Ishikawa (cell line): ENCODE results near the gene TNRC6C.

ENCODE experiments used
- CEBPB ChIP-seq: IDR thresholded peaks from 2 replicates; pipeline ENCODE4 v1.6.1; 2012
- CREB1 ChIP-seq: IDR thresholded peaks from 2 replicates; pipeline ENCODE4 v1.6.1; 2012; ENCODE audit warnings: low read depth
- EGR1 ChIP-seq: IDR thresholded peaks from 2 replicates; pipeline ENCODE4 v1.6.1; 2012
- EP300 ChIP-seq: IDR thresholded peaks from 2 replicates; pipeline ENCODE4 v1.6.1; 2012; ENCODE audit warnings: borderline replicate concordance
- FOXM1 ChIP-seq: IDR thresholded peaks from 2 replicates; pipeline ENCODE4 v1.6.1; 2012; ENCODE audit warnings: low read depth, borderline replicate concordance
- MAX ChIP-seq: IDR thresholded peaks from 2 replicates; pipeline ENCODE4 v1.6.1; 2012
- NFIC ChIP-seq: IDR thresholded peaks from 2 replicates; pipeline ENCODE4 v1.6.1; 2012
- RAD21 ChIP-seq: IDR thresholded peaks from 2 replicates; pipeline ENCODE4 v1.6.1; 2012; ENCODE audit warnings: low read depth
- REST ChIP-seq: IDR thresholded peaks from 2 replicates; pipeline ENCODE4 v1.6.1; 2012; ENCODE audit warnings: low read depth, mild to moderate bottlenecking
- TAF1 ChIP-seq: IDR thresholded peaks from 2 replicates; pipeline ENCODE4 v1.6.1; 2012; ENCODE audit warnings: low read depth, mild to moderate bottlenecking
- TCF12 ChIP-seq: IDR thresholded peaks from 2 replicates; pipeline ENCODE4 v1.6.1; 2012; ENCODE audit warnings: low read depth
- TEAD4 ChIP-seq: IDR thresholded peaks from 2 replicates; pipeline ENCODE4 v1.6.1; 2012
- USF1 ChIP-seq: IDR thresholded peaks from 2 replicates; pipeline ENCODE4 v1.6.1; 2012
- YY1 ChIP-seq: IDR thresholded peaks from 2 replicates; pipeline ENCODE4 v1.6.1; 2012; ENCODE audit warnings: low read depth
- ZBTB7A ChIP-seq: IDR thresholded peaks from 2 replicates; pipeline ENCODE4 v1.6.1; 2012; ENCODE audit warnings: low read depth

The TNRC6C gene

GRCh38 chr17:78037280-78037679 lies 78.8 kb downstream of the TNRC6C start:
- TF ChIP-seq EGR1 (no peak), ZBTB7A (no peak), MAX (no peak), TEAD4 (no peak), USF1 (no peak), CEBPB (no peak), EP300 (no peak), CREB1 (no peak), YY1 (no peak), RAD21 (no peak)

GRCh38 chr17:78038748-78039288 lies 80.3 kb downstream of the TNRC6C start:
- no peak for TF ChIP-seq TCF12
- TF ChIP-seq CEBPB: no peak
- TF ChIP-seq REST: no peak
- TF ChIP-seq EGR1: no peak
- TF ChIP-seq NFIC: no peak
- no peak for TF ChIP-seq RAD21
- no peak for TF ChIP-seq CREB1
- TF ChIP-seq USF1: no peak
- TF ChIP-seq MAX: no peak

- TF ChIP-seq FOXM1 (no peak), TEAD4 (no peak), CREB1 (no peak), YY1 (no peak), TCF12 (no peak), EP300 (no peak)
These were observed 81.1 kb downstream of the TNRC6C start for GRCh38 chr17:78039581-78039980.

GRCh38 chr17:78040440-78041385 lies 82.2 kb downstream of the TNRC6C start:
- TF ChIP-seq REST (no peak), RAD21 (no peak), FOXM1 (no peak), TCF12 (peak; percentile 17; the same call in 1 of the 2 replicates), CEBPB (peak; percentile 36; the same call in 1 of the 2 replicates), NFIC (no peak; the same call in 1 of the 2 replicates), ZBTB7A (no peak), CREB1 (no peak), EP300 (no peak), EGR1 (no peak), USF1 (no peak), TEAD4 (peak; percentile 73), YY1 (peak; percentile 83), TAF1 (peak; percentile 63; the same call in 1 of the 2 replicates), MAX (peak; percentile 89)
